DOHH2 (cell line): ENCODE results near the gene TGM2.

Source experiments
- EZH2phosphoT487 ChIP-seq: fragments of 200-600 bp; sonication (generic); IDR thresholded peaks from 2 replicates; pipeline ENCODE4 v1.6.1; 2017; ENCODE audit warnings: borderline replicate concordance, mild to moderate bottlenecking, antibody characterized with exemption, low read length, moderate library complexity, mixed read lengths
- TF ChIP-seq, protein P1 (sequence below): fragments of 200-600 bp; sonication (generic); IDR thresholded peaks from one replicate; pipeline ENCODE4 v1.5.1; 2014; ENCODE audit warnings: antibody characterized with exemption, mild to moderate bottlenecking, low read depth, low read length; ENCODE audit not compliant: poor library complexity, severe bottlenecking

DNA sequence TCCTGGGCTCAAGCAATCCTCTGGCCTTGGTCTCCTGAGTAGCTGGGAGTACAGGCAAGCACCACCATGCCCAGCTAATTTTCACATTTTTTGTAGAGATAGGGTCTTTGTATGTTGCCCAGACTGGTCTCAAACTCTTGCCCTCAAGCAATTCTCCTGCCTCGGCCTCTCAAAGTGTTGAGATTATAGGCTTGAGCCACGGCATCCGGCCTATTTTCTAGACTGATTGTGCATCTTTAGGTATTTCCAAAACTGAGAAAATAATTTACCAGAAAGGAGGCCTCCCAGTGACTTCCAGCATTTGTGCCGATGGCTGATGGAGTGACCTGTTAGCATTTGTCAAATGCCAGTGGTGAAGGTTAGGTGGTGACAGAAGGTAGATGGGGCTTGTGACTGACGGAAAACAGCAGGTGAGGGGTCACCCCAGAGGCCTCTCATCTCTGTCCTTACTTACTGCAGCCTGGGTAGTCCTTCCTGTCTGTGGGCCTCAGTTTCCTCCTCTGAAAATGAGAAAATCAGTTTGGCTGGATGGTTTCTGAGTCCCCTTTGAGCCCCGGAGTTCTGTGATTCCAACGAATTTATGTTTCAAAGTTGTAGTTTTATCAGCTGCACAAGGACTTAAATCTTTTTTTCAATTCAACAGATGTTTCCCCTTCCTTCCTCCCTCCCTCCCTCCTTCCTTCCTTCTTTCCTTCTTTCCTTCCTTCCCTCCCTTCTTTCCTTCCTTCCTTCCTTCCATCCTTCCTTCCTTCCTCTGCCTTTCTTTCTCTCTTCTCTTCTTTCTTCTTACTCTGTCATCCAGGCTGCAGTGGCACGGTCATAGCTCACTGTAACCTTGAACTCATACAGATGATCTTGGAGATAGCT is 53.5 kb downstream of the TGM2 start:
- TF ChIP-seq, protein P1, sequence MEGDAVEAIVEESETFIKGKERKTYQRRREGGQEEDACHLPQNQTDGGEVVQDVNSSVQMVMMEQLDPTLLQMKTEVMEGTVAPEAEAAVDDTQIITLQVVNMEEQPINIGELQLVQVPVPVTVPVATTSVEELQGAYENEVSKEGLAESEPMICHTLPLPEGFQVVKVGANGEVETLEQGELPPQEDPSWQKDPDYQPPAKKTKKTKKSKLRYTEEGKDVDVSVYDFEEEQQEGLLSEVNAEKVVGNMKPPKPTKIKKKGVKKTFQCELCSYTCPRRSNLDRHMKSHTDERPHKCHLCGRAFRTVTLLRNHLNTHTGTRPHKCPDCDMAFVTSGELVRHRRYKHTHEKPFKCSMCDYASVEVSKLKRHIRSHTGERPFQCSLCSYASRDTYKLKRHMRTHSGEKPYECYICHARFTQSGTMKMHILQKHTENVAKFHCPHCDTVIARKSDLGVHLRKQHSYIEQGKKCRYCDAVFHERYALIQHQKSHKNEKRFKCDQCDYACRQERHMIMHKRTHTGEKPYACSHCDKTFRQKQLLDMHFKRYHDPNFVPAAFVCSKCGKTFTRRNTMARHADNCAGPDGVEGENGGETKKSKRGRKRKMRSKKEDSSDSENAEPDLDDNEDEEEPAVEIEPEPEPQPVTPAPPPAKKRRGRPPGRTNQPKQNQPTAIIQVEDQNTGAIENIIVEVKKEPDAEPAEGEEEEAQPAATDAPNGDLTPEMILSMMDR = no peak
- no peak for TF ChIP-seq EZH2phosphoT487
